Suprapubic skin (tissue), 4 donors: ENCODE results near the gene SFXN5.

ENCODE experiments used
- CTCF ChIP-seq, 2 donors: fragments of 200-600 bp in 1 of 2; fragments of 450-650 bp in 1 of 2; sonication (generic) in 1 of 2; IDR thresholded peaks; one replicate each; pipeline ENCODE4 v1.5.1; 2016 to 2019; ENCODE audit warnings: antibody characterized with exemption in 2 of 2, mild to moderate bottlenecking in 1 of 2, moderate library complexity in 1 of 2
- EP300 ChIP-seq: sonication (generic); formaldehyde crosslinking; IDR thresholded peaks from one replicate; pipeline ENCODE4 v1.6.1; 2017; ENCODE audit warnings: antibody characterized with exemption
- POLR2A ChIP-seq, 2 donors: fragments of 450-650 bp; IDR thresholded peaks; one replicate each; pipeline ENCODE4 v1.6.1; 2017; ENCODE audit warnings: antibody characterized with exemption in 2 of 2, mild to moderate bottlenecking in 2 of 2, moderate library complexity in 2 of 2
- POLR2AphosphoS5 ChIP-seq, 3 donors: sonication (generic); formaldehyde crosslinking; IDR thresholded peaks; one replicate each; pipeline ENCODE4 v1.6.1; 2017; ENCODE audit warnings: antibody characterized with exemption in 3 of 3

GRCh38 chr2:73114273-73114867 is 42.9 kb upstream of the SFXN5 start:
- TF ChIP-seq POLR2A (IDR thresholded peaks at IDR 0.05) (no peak), EP300 (no peak), CTCF (IDR thresholded peaks at IDR 0.05) (no peak), POLR2AphosphoS5 (IDR thresholded peaks at IDR 0.05) (no peak)
